SJSA1 (cell line): ENCODE data around the gene TUBB4B. TPM values are rescaled to one million over a fixed set of nuclear protein-coding genes. Genes with fewer than 3 reads are reported as not detected.
"Not testable (repeated sequence)": the region's sequence is repeated elsewhere in the genome, so short reads cannot be mapped to it uniquely, and the experiment has no call there.

Source experiments
- DNase-seq, 2 experiments: peaks; one replicate each; pipeline ENCODE4 v3.0.0-alpha.2; 2015 to 2020; ENCODE audit warnings: low spot score in 2 of 2, low read depth in 1 of 2
- H3K27ac ChIP-seq: fragments of 250-450 bp; sonication (Bioruptor Pico); 2 replicates; pipeline ENCODE4 v1.5.1; 2020; ENCODE audit warnings: mild to moderate bottlenecking, moderate library complexity
- H3K27me3 ChIP-seq: fragments of 250-450 bp; sonication (Bioruptor Pico); replicated peaks from 2 replicates; pipeline ENCODE4 v1.5.1; 2020; ENCODE audit warnings: mild to moderate bottlenecking, moderate library complexity
- H3K36me3 ChIP-seq: fragments of 250-450 bp; sonication (Bioruptor Pico); 2 replicates; pipeline ENCODE4 v1.5.1; 2020; ENCODE audit warnings: mild to moderate bottlenecking
- H3K4me1 ChIP-seq: fragments of 250-450 bp; sonication (Bioruptor Pico); replicated peaks from 2 replicates; pipeline ENCODE4 v1.6.1; 2021; ENCODE audit warnings: mild to moderate bottlenecking
- H3K4me3 ChIP-seq: fragments of 250-450 bp; sonication (Bioruptor Pico); 2 replicates; pipeline ENCODE4 v1.5.1; 2020; ENCODE audit warnings: mild to moderate bottlenecking
- H3K9me3 ChIP-seq: fragments of 250-450 bp; sonication (Bioruptor Pico); replicated peaks from 2 replicates; pipeline ENCODE4 v1.5.1; 2020; ENCODE audit warnings: mild to moderate bottlenecking
- total RNA-seq: library from RNA; depleted of rRNA; stranded (reverse); fragments of >200 nt; shearing (Covaris generic); gene quantifications from 2 replicates; pipeline ENCODE4 v1.2.3, GENCODE V29; 2014

The TUBB4B gene
- total RNA-seq, 1 experiment from 2014 or later: 229 TPM

- Histone ChIP-seq H3K4me3 (no peak overlapping the region), H3K4me1 (peaks cover 7% of the 10 kb centered on the region), H3K36me3 (no peaks in the 10 kb centered on the region), H3K27ac (no peak overlapping the region), H3K27me3 (peaks cover 39% of the 10 kb centered on the region), H3K9me3 (no peaks in the 10 kb centered on the region)
- no peak for DNase-seq
Measured at GRCh38 chr9:137233143-137233980, 7.7 kb upstream of the TUBB4B start.

- H3K4me3 ChIP-seq: no peak overlapping the region
- DNase-seq: no peak
- H3K4me1 ChIP-seq: peaks cover 7% of the 10 kb centered on the region
- peaks cover 39% of the 10 kb centered on the region for H3K27me3 ChIP-seq
- H3K36me3 ChIP-seq: no peaks in the 10 kb centered on the region; the same call in 1 of the 2 replicates
- no peak overlapping the region for H3K27ac ChIP-seq
- H3K9me3 ChIP-seq: no peaks in the 10 kb centered on the region
Measured at GRCh38 chr9:137234055-137234697, 6.9 kb upstream of the TUBB4B start.

- peaks cover 38% of the 10 kb centered on the region for H3K27me3 ChIP-seq
- no peak for DNase-seq
- peaks cover 7% of the 10 kb centered on the region for H3K4me1 ChIP-seq
- no peaks in the 10 kb centered on the region for H3K9me3 ChIP-seq
- no peaks in the 10 kb centered on the region; the same call in 1 of the 2 replicates for H3K36me3 ChIP-seq
- no peak overlapping the region for H3K4me3 ChIP-seq
- H3K27ac ChIP-seq: no peak overlapping the region
Measured at GRCh38 chr9:137234758-137235423, 6.2 kb upstream of the TUBB4B start.

- no peak for DNase-seq
- peaks cover 30% of the 10 kb centered on the region for H3K27me3 ChIP-seq
- H3K4me1 ChIP-seq: peaks cover 11% of the 10 kb centered on the region
- H3K9me3 ChIP-seq: no peaks in the 10 kb centered on the region
- no peak overlapping the region for H3K4me3 ChIP-seq
- no peaks in the 10 kb centered on the region; the same call in 1 of the 2 replicates for H3K36me3 ChIP-seq
- H3K27ac ChIP-seq: no peak overlapping the region
Measured at GRCh38 chr9:137235424-137236237, 5.5 kb upstream of the TUBB4B start.

- H3K4me3 ChIP-seq: no peak overlapping the region
Measured at GRCh38 chr9:137236238-137236935, 4.7 kb upstream of the TUBB4B start.

GRCh38 chr9:137236936-137237421 is 4.1 kb upstream of the TUBB4B start:
- Histone ChIP-seq H3K27me3 (peaks cover 21% of the 10 kb centered on the region), H3K4me1 (peaks cover 11% of the 10 kb centered on the region), H3K27ac (no peak overlapping the region), H3K36me3 (peaks cover 7% of the 10 kb centered on the region), H3K9me3 (no peaks in the 10 kb centered on the region), H3K4me3 (no peak overlapping the region)
- no peak for DNase-seq

More at GRCh38 chr9:137236238-137236935, 4.7 kb upstream of the TUBB4B start:
- Histone ChIP-seq H3K27me3 (peaks cover 26% of the 10 kb centered on the region), H3K9me3 (no peaks in the 10 kb centered on the region), H3K27ac (no peak overlapping the region), H3K36me3 (peaks cover 2% of the 10 kb centered on the region), H3K4me1 (peaks cover 11% of the 10 kb centered on the region)
- peak; percentile 71 to 86 for DNase-seq

- H3K27me3 ChIP-seq: peaks cover 11% of the 10 kb centered on the region
- H3K27ac ChIP-seq: no peak overlapping the region
- H3K9me3 ChIP-seq: no peaks in the 10 kb centered on the region
- peaks cover 20% of the 10 kb centered on the region for H3K4me1 ChIP-seq
- no peak for DNase-seq
- no peak overlapping the region for H3K4me3 ChIP-seq
- peaks cover 18% of the 10 kb centered on the region for H3K36me3 ChIP-seq
Measured at GRCh38 chr9:137237759-137238726, 3.0 kb upstream of the TUBB4B start.

- not testable (repeated sequence) for H3K9me3 ChIP-seq, H3K27me3 ChIP-seq, DNase-seq
- H3K36me3 ChIP-seq: peaks cover 31% of the 10 kb centered on the region
- H3K4me1 ChIP-seq: peaks cover 29% of the 10 kb centered on the region
- peak overlapping the region; percentile 63 for H3K4me3 ChIP-seq
- H3K27ac ChIP-seq: peak overlapping the region; percentile 83
Measured at GRCh38 chr9:137239541-137240200, 1.4 kb upstream of the TUBB4B start.

- H3K27me3 ChIP-seq: no peaks in the 10 kb centered on the region
- peak in 1 of 2 experiments; percentile 69 for DNase-seq
- no peaks in the 10 kb centered on the region for H3K9me3 ChIP-seq
- H3K36me3 ChIP-seq: peaks cover 31% of the 10 kb centered on the region
- H3K4me1 ChIP-seq: peaks cover 29% of the 10 kb centered on the region
- H3K27ac ChIP-seq: peak overlapping the region; percentile 83
- peak overlapping the region; percentile 63 for H3K4me3 ChIP-seq
Measured at GRCh38 chr9:137240318-137240840, 708 bp upstream of the TUBB4B start.

- Histone ChIP-seq H3K27me3 (no peaks in the 10 kb centered on the region), H3K9me3 (no peaks in the 10 kb centered on the region), H3K27ac (peak overlapping the region; percentile 70), H3K36me3 (peaks cover 31% of the 10 kb centered on the region), H3K4me1 (peaks cover 25% of the 10 kb centered on the region), H3K4me3 (peak overlapping the region; percentile 82)
- DNase-seq: no peak
Measured at GRCh38 chr9:137241490-137242268, 592 bp downstream of the TUBB4B start.
